A549 (cell line): ENCODE measurements around the gene TTL. TPM values are rescaled to one million over a fixed set of nuclear protein-coding genes. Genes with fewer than 3 reads are reported as not detected.

Source experiments
- ATAC-seq, 2 experiments: fragments of 200-7000 bp in 1 of 2; fragments of >200 bp in 1 of 2; cut with Nextera tagmentation in 1 of 2; cut with Tn5 transposase in 1 of 2; 3 replicates each; pipeline versions ENCODE4 v1.8.0 to v1.9.1; 2018 to 2020; ENCODE audit warnings: mild to moderate bottlenecking in 1 of 2, moderate library complexity in 1 of 2
- CTCF ChIA-PET: fragments of 300-600 bp; sonication (Branson Sonifier 250); formaldehyde crosslinking; extraction: SDS; loops from one replicate; lab custom pipeline; 2021; ENCODE audit warnings: antibody characterized with exemption, inconsistent platforms; lab: Yijun Ruan, JAX
- POLR2A ChIA-PET: fragments of 350-600 bp; formaldehyde crosslinking; extraction: SDS; loops from one replicate; lab custom pipeline; 2021; ENCODE audit warnings: antibody characterized with exemption, inconsistent platforms; lab: Yijun Ruan, JAX
- DNase-seq, 2 experiments: peaks; one replicate each; pipeline versions ENCODE4 v3.0.0 to v3.0.0-alpha.2; 2011 to 2016; ENCODE audit warnings: low read depth in 1 of 2, low spot score in 1 of 2
- FAIRE-seq: peaks from 2 replicates; lab custom pipeline; 2011; peaks lifted over from hg19 to GRCh38; lab: Jason Lieb, UNC
- H3K27ac ChIP-seq, 2 experiments: fragments of >200 bp; sonication (Bioruptor Twin); formaldehyde crosslinking; 3 replicates each; pipeline ENCODE4 v1.5.1; 2016 to 2017
- H3K4me1 ChIP-seq: fragments of >200 bp; sonication (Bioruptor Twin); formaldehyde crosslinking; 3 replicates; pipeline ENCODE4 v1.6.1; 2016
- H3K4me2 ChIP-seq: fragments of >200 bp; sonication (Bioruptor Twin); formaldehyde crosslinking; 3 replicates; pipeline ENCODE4 v1.6.1; 2016
- H3K4me3 ChIP-seq: fragments of >200 bp; sonication (Bioruptor Twin); formaldehyde crosslinking; 3 replicates; pipeline ENCODE4 v1.5.1; 2016
- H3K9me3 ChIP-seq: fragments of >200 bp; sonication (Bioruptor Twin); formaldehyde crosslinking; 3 replicates; pipeline ENCODE4 v1.6.1; 2016
- BHLHE40 ChIP-seq: IDR thresholded peaks from 2 replicates; pipeline ENCODE4 v1.6.1; 2012; ENCODE audit warnings: low read depth, low read length, inconsistent platforms
- CBX8 ChIP-seq: fragments of 200-600 bp; sonication (generic); IDR thresholded peaks from 2 replicates; pipeline ENCODE4 v1.6.1; 2016
- CHD2 ChIP-seq: fragments of 150-350 bp; IDR thresholded peaks from 2 replicates; pipeline ENCODE4 v1.6.1; 2014; ENCODE audit warnings: low read length; ENCODE audit not compliant: partially characterized antibody
- CHD4 ChIP-seq: fragments of 200-600 bp; sonication (generic); IDR thresholded peaks from 2 replicates; pipeline ENCODE4 v1.6.1; 2016; ENCODE audit warnings: antibody characterized with exemption, mild to moderate bottlenecking, borderline replicate concordance
- ESRRA ChIP-seq: fragments of 150-350 bp; IDR thresholded peaks from 2 replicates; pipeline ENCODE4 v1.6.1; 2014; ENCODE audit warnings: mild to moderate bottlenecking, low read length, borderline replicate concordance
- FOSB ChIP-seq: fragments of 250-450 bp; sonication (Bioruptor Pico); IDR thresholded peaks from 2 replicates; pipeline ENCODE4 v1.5.0; 2020; ENCODE audit warnings: mild to moderate bottlenecking, moderate library complexity
- FOXS1 ChIP-seq: fragments of 250-450 bp; sonication (Bioruptor Pico); IDR thresholded peaks from 2 replicates; pipeline ENCODE4 v1.5.0; 2020; ENCODE audit warnings: mild to moderate bottlenecking, moderate library complexity
- HOXB13 ChIP-seq: fragments of 250-450 bp; sonication (Bioruptor Pico); IDR thresholded peaks from 2 replicates; pipeline ENCODE4 v1.5.0; 2020; ENCODE audit warnings: low read depth, mild to moderate bottlenecking, moderate library complexity
- HOXB5 ChIP-seq: fragments of 250-450 bp; sonication (Bioruptor Pico); IDR thresholded peaks from 2 replicates; pipeline ENCODE4 v1.5.0; 2020; ENCODE audit warnings: mild to moderate bottlenecking, moderate library complexity
- KDM5A ChIP-seq: fragments of 200-600 bp; sonication (generic); IDR thresholded peaks from 2 replicates; pipeline ENCODE4 v1.6.1; 2016; ENCODE audit warnings: antibody characterized with exemption, mild to moderate bottlenecking
- MAFK ChIP-seq: fragments of 450-650 bp; IDR thresholded peaks from 2 replicates; pipeline ENCODE4 v1.6.1; 2014; ENCODE audit not compliant: partially characterized antibody
- NFE2L2 ChIP-seq: fragments of 150-350 bp; conservative IDR thresholded peaks from 2 replicates; pipeline ENCODE4 v1.6.1; 2014; ENCODE audit warnings: low read length
- NPAS2 ChIP-seq: fragments of 250-450 bp; sonication (Bioruptor Pico); IDR thresholded peaks from 2 replicates; pipeline ENCODE4 v1.8.0; 2022; ENCODE audit warnings: mild to moderate bottlenecking, moderate library complexity, borderline replicate concordance
- POLR2A ChIP-seq: IDR thresholded peaks from 2 replicates; pipeline ENCODE4 v1.6.1; 2012; ENCODE audit warnings: mild to moderate bottlenecking, low read length
- RARB ChIP-seq: fragments of 250-450 bp; sonication (Bioruptor Pico); IDR thresholded peaks from 2 replicates; pipeline ENCODE4 v1.8.0; 2021; ENCODE audit warnings: mild to moderate bottlenecking, moderate library complexity
- SMC3 ChIP-seq: fragments of >200 bp; sonication (Bioruptor Twin); formaldehyde crosslinking; IDR thresholded peaks from 3 replicates; pipeline ENCODE4 v1.6.1; 2018; ENCODE audit warnings: inconsistent platforms
- WGBS: methylation state at CpG from one replicate; pipeline ENCODE4 v1.1.6; 2017; ENCODE audit errors: missing lambda C conversion rate; 5-methylcytosine and 5-hydroxymethylcytosine counted together
- polyA plus RNA-seq, 4 experiments: library from polyadenylated mRNA; depleted of rRNA in 3 of 4; stranded (reverse); fragments of >200 nt; fragmentation: RNase III in 1 of 4; extraction: RNeasy Plus Mini Kit Qiagen cat#74134 plus additional on column Dnase treatment in 1 of 4; gene quantifications; 2 replicates in 3 of 4; 3 replicates in 1 of 4; pipeline ENCODE4 v1.2.3, GENCODE V29; 2011 to 2017
- TF ChIP-seq, protein P1 (sequence below): fragments of 200-600 bp; sonication (generic); IDR thresholded peaks from 2 replicates; pipeline ENCODE4 v1.6.1; 2016; ENCODE audit warnings: antibody characterized with exemption, mild to moderate bottlenecking, moderate library complexity
- TF ChIP-seq, protein P2 (sequence below): IDR thresholded peaks from 2 replicates; pipeline ENCODE4 v1.6.1; 2012
- TF ChIP-seq, protein P3 (sequence below): fragments of 450-650 bp; IDR thresholded peaks from 2 replicates; pipeline ENCODE4 v1.6.1; 2014; ENCODE audit warnings: antibody characterized with exemption
- TF ChIP-seq, protein P4 (sequence below): IDR thresholded peaks from 2 replicates; pipeline ENCODE4 v1.6.1; 2012; ENCODE audit warnings: low read depth, borderline replicate concordance
- TF ChIP-seq, protein P5 (sequence below): fragments of >200 bp; sonication (Bioruptor Twin); formaldehyde crosslinking; IDR thresholded peaks from 3 replicates; pipeline ENCODE4 v1.6.1; 2016

TTL gene
- polyA plus RNA-seq, 2 of the 4 experiments (the other 2 are of a cell fraction), result 29.7 to 33.1 TPM

DNA sequence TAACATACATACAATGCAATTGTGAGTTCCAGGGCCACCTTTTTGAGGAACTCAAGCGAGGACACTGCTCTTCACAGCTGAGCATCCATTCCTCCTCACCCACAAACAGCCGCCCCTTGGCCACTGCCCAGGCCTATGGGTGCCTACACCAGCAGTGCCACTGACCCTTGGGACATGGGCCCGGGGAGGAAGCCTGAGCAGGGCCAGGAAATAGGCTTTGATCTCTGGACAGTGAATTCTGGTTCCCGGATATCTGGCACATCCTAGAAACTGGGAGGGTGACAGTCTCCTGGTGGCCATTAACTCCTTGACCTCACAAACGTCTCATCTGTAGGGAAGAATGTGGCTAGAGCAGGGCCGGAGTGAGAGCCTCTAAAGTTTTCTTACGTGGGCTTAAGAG, 5.5 kb upstream of the TTL start:
- CTCF ChIA-PET, result interaction anchor here (0.7 kb wide), 1 partner anchor 24 kb away, joined by 3 read pairs; no protein-coding TSS in a partner anchor

DNA sequence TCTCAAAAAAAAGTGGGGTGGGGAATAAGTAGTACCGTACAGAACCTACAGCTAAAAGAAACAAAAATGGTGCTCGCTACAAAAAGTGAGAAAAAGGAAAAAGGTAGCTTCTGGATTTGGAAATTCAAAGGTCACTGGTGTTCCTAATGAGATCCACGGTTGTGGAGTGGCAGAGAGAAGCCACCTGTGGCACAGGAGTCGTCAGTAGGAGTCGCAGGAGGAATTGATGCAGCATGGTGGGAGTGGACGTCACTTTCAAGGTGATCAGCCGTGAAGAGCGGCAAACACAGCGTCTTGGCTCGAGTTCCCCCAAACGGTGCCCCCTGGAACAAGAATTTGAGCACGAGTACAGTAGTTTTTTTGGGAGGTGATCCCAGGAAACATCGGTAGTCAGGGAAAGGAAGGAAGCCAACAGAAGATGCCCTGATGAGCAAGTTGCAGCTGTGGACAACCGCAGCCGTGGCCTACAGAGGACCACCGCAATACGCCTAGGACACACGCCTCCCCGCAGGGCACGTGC, 1.4 kb upstream of the TTL start:
- ChIA-PET CTCF (interaction anchor here (0.9 to 3.4 kb wide), 31 partner anchors 8 to 593 kb away, joined by 3 to 24 read pairs (median 5); partner anchors contain the start of gene CHCHD5), POLR2A (interaction anchor here (0.7 to 1.0 kb wide), 3 partner anchors 13 to 370 kb away, joined by 3 to 4 read pairs (median 3); no protein-coding TSS in a partner anchor)
- ATAC-seq, result peak; percentile 45 to 54
- peak overlapping the region; percentile 92 for H3K4me2 ChIP-seq
- WGBS, result 10% methylated on average over 20 of the region's 20 CpGs
- peak overlapping the region; percentile 84 to 93; a peak in 4 of 6 replicates for H3K27ac ChIP-seq
- H3K4me1 ChIP-seq, result peaks cover 13% of the 10 kb centered on the region
- no peaks in the 10 kb centered on the region for H3K9me3 ChIP-seq
- peak overlapping the region; percentile 59 for H3K4me3 ChIP-seq
- FAIRE-seq, result no peak
- peak; percentile 53 to 71 for DNase-seq
- TF ChIP-seq NFE2L2 (no peak), BHLHE40 (0 out of 2 replicates have a peak, but pooled peaks have one; percentile 7), NPAS2 (CRISPR knock-in tag) (no peak), CBX8 (no peak)
- TF ChIP-seq, protein P1, sequence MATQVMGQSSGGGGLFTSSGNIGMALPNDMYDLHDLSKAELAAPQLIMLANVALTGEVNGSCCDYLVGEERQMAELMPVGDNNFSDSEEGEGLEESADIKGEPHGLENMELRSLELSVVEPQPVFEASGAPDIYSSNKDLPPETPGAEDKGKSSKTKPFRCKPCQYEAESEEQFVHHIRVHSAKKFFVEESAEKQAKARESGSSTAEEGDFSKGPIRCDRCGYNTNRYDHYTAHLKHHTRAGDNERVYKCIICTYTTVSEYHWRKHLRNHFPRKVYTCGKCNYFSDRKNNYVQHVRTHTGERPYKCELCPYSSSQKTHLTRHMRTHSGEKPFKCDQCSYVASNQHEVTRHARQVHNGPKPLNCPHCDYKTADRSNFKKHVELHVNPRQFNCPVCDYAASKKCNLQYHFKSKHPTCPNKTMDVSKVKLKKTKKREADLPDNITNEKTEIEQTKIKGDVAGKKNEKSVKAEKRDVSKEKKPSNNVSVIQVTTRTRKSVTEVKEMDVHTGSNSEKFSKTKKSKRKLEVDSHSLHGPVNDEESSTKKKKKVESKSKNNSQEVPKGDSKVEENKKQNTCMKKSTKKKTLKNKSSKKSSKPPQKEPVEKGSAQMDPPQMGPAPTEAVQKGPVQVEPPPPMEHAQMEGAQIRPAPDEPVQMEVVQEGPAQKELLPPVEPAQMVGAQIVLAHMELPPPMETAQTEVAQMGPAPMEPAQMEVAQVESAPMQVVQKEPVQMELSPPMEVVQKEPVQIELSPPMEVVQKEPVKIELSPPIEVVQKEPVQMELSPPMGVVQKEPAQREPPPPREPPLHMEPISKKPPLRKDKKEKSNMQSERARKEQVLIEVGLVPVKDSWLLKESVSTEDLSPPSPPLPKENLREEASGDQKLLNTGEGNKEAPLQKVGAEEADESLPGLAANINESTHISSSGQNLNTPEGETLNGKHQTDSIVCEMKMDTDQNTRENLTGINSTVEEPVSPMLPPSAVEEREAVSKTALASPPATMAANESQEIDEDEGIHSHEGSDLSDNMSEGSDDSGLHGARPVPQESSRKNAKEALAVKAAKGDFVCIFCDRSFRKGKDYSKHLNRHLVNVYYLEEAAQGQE, result no peak

More for the DNA sequence above, 5.5 kb upstream of the TTL start:
- H3K4me1 ChIP-seq, result no peaks in the 10 kb centered on the region
- no peak overlapping the region for H3K4me2 ChIP-seq
- H3K4me3 ChIP-seq, result no peak overlapping the region
- no peak for FAIRE-seq
- TF ChIP-seq KDM5A (no peak), ESRRA (no peak), FOSB (no peak), HOXB5 (no peak), RARB (CRISPR knock-in tag) (no peak), HOXB13 (CRISPR knock-in tag) (no peak), CHD2 (no peak), NFE2L2 (no peak), CHD4 (no peak), SMC3 (no peak), BHLHE40 (no peak), FOXS1 (no peak), MAFK (no peak), POLR2A (no peak)
- TF ChIP-seq, protein P2, sequence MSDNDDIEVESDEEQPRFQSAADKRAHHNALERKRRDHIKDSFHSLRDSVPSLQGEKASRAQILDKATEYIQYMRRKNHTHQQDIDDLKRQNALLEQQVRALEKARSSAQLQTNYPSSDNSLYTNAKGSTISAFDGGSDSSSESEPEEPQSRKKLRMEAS, result no peak
- TF ChIP-seq, protein P3, sequence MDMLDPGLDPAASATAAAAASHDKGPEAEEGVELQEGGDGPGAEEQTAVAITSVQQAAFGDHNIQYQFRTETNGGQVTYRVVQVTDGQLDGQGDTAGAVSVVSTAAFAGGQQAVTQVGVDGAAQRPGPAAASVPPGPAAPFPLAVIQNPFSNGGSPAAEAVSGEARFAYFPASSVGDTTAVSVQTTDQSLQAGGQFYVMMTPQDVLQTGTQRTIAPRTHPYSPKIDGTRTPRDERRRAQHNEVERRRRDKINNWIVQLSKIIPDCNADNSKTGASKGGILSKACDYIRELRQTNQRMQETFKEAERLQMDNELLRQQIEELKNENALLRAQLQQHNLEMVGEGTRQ, result no peak
- TF ChIP-seq, protein P4, sequence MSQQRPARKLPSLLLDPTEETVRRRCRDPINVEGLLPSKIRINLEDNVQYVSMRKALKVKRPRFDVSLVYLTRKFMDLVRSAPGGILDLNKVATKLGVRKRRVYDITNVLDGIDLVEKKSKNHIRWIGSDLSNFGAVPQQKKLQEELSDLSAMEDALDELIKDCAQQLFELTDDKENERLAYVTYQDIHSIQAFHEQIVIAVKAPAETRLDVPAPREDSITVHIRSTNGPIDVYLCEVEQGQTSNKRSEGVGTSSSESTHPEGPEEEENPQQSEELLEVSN, result no peak
- TF ChIP-seq, protein P5, sequence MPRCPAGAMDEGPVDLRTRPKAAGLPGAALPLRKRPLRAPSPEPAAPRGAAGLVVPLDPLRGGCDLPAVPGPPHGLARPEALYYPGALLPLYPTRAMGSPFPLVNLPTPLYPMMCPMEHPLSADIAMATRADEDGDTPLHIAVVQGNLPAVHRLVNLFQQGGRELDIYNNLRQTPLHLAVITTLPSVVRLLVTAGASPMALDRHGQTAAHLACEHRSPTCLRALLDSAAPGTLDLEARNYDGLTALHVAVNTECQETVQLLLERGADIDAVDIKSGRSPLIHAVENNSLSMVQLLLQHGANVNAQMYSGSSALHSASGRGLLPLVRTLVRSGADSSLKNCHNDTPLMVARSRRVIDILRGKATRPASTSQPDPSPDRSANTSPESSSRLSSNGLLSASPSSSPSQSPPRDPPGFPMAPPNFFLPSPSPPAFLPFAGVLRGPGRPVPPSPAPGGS, result no peak
- TF ChIP-seq, all 56 proteins: peak for 0
- H3K9me3 ChIP-seq, result no peaks in the 10 kb centered on the region
- ATAC-seq, result no peak
- DNase-seq, result no peak
- 65% methylated on average over 7 of the region's 7 CpGs for WGBS
- POLR2A ChIA-PET, result no interaction called here
- no peak overlapping the region for H3K27ac ChIP-seq
